H7 (cell line): Measurements from ENCODE around the gene NTN1. TPM values are rescaled to one million over a fixed set of nuclear protein-coding genes. Genes with fewer than 3 reads are reported as not detected.

Experiments
- DNase-seq: peaks from one replicate; pipeline ENCODE4 v3.0.0; 2012
- H3K27me3 ChIP-seq: 2 replicates; pipeline ENCODE4 v1.6.0; 2011; ENCODE audit warnings: mild to moderate bottlenecking, low read length; ENCODE audit not compliant: control insufficient read depth, insufficient read depth
- H3K36me3 ChIP-seq: replicated peaks from 2 replicates; pipeline ENCODE4 v1.5.1; 2011; ENCODE audit warnings: low read length; ENCODE audit not compliant: control insufficient read depth, insufficient read depth
- H3K4me3 ChIP-seq: 2 replicates; pipeline ENCODE4 v1.5.1; 2011; ENCODE audit warnings: low read depth, mild to moderate bottlenecking, control low read depth, low read length, moderate library complexity; ENCODE audit not compliant: insufficient read depth
- total RNA-seq: library from RNA; depleted of rRNA; stranded (reverse); fragments of >200 nt; shearing (Covaris generic); gene quantifications from 2 replicates; pipeline ENCODE4 v1.2.3, GENCODE V29; 2014

The NTN1 gene
- total RNA-seq, 1 experiment from 2014 or later = 19.1 TPM

DNA sequence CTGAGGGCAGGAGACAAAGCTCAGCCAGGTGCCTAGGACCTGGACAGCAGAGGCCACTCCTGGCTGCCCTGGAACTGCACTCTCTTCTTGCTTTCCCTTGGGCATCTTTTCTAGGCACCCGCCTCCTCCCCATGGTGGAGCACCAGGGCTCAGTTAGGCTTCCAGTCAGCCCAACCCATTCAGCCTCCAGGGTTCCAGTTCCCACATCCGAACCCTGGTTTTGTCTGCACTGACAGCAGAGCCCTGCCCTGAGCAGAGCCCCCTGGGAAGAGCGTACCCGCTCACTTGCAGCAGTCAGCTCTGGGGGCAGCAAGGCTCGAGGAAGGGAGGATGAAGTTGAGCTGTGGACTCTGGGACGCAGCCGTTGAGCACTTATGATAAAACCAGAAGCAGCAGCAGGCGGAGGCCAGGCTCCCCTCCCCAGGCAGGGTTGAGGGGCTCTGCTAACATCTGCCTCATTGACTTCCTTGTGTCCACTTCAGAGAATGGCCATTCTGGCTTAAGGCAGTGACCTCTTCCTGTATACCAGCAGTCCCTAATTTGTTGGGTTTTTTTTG is 213.2 kb downstream of the NTN1 start:
- Histone ChIP-seq H3K4me3 (no peak overlapping the region), H3K27me3 (peaks cover 3% of the 10 kb centered on the region), H3K36me3 (no peaks in the 10 kb centered on the region)
- no peak for DNase-seq

DNA sequence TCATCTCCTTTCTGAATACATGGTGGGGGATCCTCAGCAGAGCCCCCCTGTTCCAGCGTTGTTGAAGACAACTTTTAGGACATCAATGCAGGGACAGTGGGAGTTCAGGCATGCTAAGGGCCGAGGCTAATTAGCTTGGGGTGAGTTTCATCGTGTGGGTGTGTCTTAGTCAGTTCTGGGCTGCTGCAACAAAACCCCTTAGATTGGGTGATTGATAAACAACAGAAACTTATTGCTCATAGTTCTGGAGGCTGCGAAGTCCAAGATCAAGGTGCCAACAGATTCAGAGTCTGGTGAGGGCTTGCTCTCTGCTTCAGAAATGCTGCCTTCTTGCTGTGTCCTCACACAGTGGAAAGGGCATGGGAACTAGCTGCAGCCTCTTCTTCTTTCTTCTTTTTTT is 214.0 kb downstream of the NTN1 start:
- no peak overlapping the region for H3K4me3 ChIP-seq
- DNase-seq = no peak
- peaks cover 3% of the 10 kb centered on the region for H3K27me3 ChIP-seq
- H3K36me3 ChIP-seq = no peaks in the 10 kb centered on the region

DNA sequence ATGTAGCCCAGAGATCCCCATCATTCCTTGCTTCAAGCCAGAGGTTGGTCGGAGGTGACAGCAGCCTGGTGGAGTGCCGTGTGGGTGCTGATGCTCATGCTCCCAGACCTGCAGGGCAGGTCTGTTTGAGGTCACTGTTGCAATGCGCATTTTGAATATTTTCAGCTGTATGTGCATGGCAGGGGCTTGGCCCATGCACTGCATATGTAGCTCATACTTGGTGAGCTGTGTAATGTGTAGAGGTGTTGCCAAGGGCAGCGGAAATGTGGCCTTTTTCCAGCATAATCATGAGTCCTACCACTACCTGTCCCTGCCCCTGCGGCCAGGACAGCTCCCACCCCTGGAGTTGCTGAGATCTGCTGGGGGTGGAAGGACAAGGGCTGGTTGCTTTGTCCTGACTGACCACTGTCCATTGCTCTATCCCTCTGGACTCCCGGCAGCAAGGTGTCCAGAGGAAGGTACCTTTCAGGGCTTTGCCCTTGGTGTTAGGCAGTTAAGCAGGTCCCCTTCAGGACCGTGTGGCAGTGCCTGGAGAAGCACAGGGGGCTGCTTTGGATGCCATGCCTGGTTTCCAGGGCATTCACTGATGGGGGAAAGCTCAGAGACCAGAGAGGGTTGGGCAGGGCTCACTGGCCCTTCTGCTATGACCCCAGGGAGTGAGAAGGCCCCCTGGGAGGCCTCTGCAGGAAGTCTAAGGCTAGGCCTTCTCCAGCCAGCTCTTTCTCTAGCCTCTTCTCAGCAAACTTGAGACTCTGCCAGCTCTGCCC is 215.2 kb downstream of the NTN1 start:
- DNase-seq = no peak
- peaks cover 3% of the 10 kb centered on the region for H3K27me3 ChIP-seq
- H3K4me3 ChIP-seq = no peak overlapping the region

GRCh38 chr17:9237053-9237410 is 215.7 kb downstream of the NTN1 start:
- H3K27me3 ChIP-seq = peaks cover 3% of the 10 kb centered on the region
- no peaks in the 10 kb centered on the region for H3K36me3 ChIP-seq
- H3K4me3 ChIP-seq = no peak overlapping the region
- no peak for DNase-seq

More for the DNA sequence above, 215.2 kb downstream of the NTN1 start:
- no peaks in the 10 kb centered on the region for H3K36me3 ChIP-seq

DNA sequence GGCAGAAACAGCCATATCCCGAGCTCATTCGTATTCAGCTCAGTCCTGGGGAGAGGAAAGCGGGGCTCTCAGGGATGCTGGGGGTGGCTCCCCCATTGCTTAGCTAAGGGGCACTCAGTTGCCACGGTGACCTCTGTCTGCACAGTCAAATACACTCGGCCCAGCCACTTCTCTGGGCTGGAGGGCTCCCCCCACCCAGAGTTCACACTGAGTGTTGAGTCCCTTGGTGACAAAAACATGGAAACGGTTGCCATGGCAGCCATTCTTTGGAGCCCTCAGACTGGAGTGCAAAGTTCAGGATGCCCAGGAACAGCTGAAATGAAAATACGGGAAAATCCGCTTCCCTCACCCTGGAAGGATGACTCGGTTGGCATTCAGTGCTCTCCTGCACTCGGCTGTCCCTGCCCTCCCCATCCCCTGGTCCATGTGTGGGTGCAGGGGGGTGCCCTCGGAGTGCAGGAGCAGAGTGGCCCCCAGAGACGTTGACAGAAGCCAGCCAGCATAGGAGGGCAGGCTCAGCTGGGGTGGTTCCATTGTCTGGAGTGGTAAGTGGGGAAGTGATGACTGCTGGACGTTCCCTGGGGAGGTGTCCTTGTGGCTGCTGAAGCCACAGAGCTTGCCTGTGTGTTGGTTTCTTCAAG is 216.5 kb downstream of the NTN1 start:
- Histone ChIP-seq H3K4me3 (no peak overlapping the region), H3K36me3 (no peaks in the 10 kb centered on the region), H3K27me3 (peaks cover 3% of the 10 kb centered on the region)
- DNase-seq = no peak

GRCh38 chr17:9238340-9239245 is 217.3 kb downstream of the NTN1 start:
- Histone ChIP-seq H3K27me3 (peaks cover 3% of the 10 kb centered on the region), H3K36me3 (no peaks in the 10 kb centered on the region), H3K4me3 (no peak overlapping the region)
- no peak for DNase-seq

DNA sequence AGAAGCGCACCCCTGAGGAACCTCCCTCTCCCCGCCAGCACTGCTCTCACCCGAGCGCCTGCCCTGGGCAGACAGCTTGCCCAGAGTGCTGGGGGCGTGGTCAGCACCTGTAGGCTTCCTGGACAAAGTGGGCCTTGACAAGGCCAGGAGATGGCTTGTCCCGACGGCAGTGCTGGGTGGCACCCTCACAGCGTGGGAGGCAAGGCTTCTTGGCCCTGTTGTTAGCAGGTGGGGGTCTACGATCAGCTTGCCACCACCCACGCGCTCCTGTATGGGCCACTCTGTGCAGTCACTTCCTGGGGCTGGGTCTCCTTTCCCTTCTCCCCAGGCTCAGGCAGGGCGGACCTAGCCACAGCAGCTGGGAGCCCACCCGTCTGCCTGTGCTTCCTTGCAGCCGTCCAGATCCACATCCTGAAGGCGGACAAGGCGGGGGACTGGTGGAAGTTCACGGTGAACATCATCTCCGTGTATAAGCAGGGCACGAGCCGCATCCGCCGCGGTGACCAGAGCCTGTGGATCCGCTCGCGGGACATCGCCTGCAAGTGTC is 218.0 kb downstream of the NTN1 start:
- peaks cover 3% of the 10 kb centered on the region for H3K27me3 ChIP-seq
- H3K36me3 ChIP-seq = no peaks in the 10 kb centered on the region
- H3K4me3 ChIP-seq = peak overlapping the region; percentile 45
- DNase-seq = peak; percentile 73

GRCh38 chr17:9239793-9240658 is 218.7 kb downstream of the NTN1 start:
- DNase-seq = peak; percentile 99
- Histone ChIP-seq H3K27me3 (peaks cover 3% of the 10 kb centered on the region), H3K4me3 (peak overlapping the region; percentile 45), H3K36me3 (no peaks in the 10 kb centered on the region)

- Histone ChIP-seq H3K36me3 (no peaks in the 10 kb centered on the region), H3K27me3 (peaks cover 3% of the 10 kb centered on the region), H3K4me3 (peak overlapping the region; percentile 43)
- peak; percentile 85 for DNase-seq
Observed at GRCh38 chr17:9240659-9241370, 219.5 kb downstream of the NTN1 start.

DNA sequence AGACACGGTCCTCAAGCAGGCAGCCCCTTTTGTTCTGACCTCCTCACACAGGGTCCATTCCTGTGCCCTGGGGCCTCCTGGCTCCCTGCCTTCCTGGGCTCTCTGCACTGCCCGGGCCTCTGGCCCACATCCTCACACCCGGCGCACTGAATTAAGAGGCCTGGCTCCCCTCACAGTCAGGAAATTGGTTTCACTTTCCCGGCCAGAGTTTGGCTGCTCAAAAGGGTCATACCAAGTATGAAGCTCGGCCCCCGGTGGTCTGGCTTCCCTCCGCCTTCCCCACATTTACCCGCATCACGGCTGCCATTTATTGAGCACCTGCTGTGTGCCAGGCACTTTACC is 220.0 kb downstream of the NTN1 start:
- peaks cover 3% of the 10 kb centered on the region for H3K27me3 ChIP-seq

DNA sequence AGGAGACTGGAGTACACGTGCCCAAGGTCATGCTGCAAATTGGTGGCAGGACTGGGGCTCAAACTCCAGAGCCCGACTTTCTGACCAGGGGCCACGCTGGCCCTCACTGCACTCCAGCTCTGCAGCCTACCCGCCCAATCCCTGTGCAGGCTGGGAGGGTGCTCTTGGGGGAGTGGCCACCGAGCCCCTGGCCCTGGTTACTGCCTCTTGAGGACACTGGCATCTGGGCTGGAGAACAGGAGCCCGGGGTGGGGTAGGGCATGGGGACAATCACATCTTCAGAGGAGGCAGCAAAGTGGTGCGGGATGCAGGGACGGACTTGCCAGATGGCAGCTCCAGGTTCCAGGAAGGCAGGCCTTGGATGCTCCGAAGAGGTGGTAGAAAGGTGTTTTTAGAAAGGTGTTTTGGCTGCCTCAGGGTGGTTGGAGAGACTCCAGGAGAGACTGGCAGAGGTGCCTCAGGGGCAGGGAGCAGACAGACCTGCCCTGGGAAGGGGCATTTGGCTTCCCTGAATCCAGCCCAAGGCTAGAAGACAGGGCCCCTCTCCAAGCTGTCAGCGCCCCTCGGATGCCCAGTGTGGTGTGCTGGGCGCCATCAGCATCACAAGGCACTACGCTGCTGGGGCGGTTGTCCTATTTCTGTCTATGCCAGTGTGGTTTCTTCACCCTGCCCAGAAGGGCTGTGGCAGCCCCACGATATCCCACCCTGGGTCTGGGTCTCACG is 220.6 kb downstream of the NTN1 start:
- DNase-seq = no peak
- H3K36me3 ChIP-seq = no peaks in the 10 kb centered on the region
- no peak overlapping the region for H3K4me3 ChIP-seq
- peaks cover 3% of the 10 kb centered on the region for H3K27me3 ChIP-seq

More for the DNA sequence above, 220.0 kb downstream of the NTN1 start:
- peak; percentile 72 for DNase-seq
- no peaks in the 10 kb centered on the region for H3K36me3 ChIP-seq
- no peak overlapping the region for H3K4me3 ChIP-seq

GRCh38 chr17:9242497-9242881 is 221.2 kb downstream of the NTN1 start:
- H3K36me3 ChIP-seq = no peaks in the 10 kb centered on the region
- peaks cover 3% of the 10 kb centered on the region for H3K27me3 ChIP-seq
- no peak overlapping the region for H3K4me3 ChIP-seq
- DNase-seq = peak; percentile 77

GRCh38 chr17:9242983-9243382 is 221.7 kb downstream of the NTN1 start:
- Histone ChIP-seq H3K27me3 (peaks cover 3% of the 10 kb centered on the region), H3K36me3 (no peaks in the 10 kb centered on the region), H3K4me3 (no peak overlapping the region)
- DNase-seq = no peak
